Ascending aorta (tissue), 2 donors: ENCODE measurements around the gene LRTM2. TPM values are rescaled to one million over a fixed set of nuclear protein-coding genes. Genes with fewer than 3 reads are reported as not detected.

ENCODE experiments used
- DNase-seq, 2 donors: peaks; one replicate each; pipeline ENCODE4 v3.0.0-alpha.2; 2019; ENCODE audit warnings: low spot score in 2 of 2
- H3K27ac ChIP-seq, 2 donors: fragments of 200-600 bp; sonication (generic); one replicate each; pipeline ENCODE4 v1.5.1; 2016 to 2017; ENCODE audit warnings: mild to moderate bottlenecking in 1 of 2
- H3K27me3 ChIP-seq: fragments of 200-600 bp; sonication (generic); one replicate; pipeline ENCODE4 v1.5.1; 2017
- H3K36me3 ChIP-seq, 2 donors: fragments of 200-600 bp; sonication (generic); one replicate each; pipeline ENCODE4 v1.5.1; 2016
- H3K4me1 ChIP-seq, 2 donors: fragments of 200-600 bp; sonication (generic); one replicate each; pipeline ENCODE4 v1.5.1; 2016 to 2017; ENCODE audit warnings: mild to moderate bottlenecking in 1 of 2
- H3K4me3 ChIP-seq, 2 donors: fragments of 200-600 bp; sonication (generic); one replicate each; pipeline ENCODE4 v1.5.1; 2016 to 2017; ENCODE audit warnings: mild to moderate bottlenecking in 1 of 2
- H3K9me3 ChIP-seq, 2 donors: fragments of 200-600 bp; sonication (generic); one replicate each; pipeline ENCODE4 v1.5.1; 2016
- CTCF ChIP-seq, 3 experiments: fragments of 200-600 bp in 2 of 3; fragments of 450-650 bp in 1 of 3; sonication (generic) in 2 of 3; IDR thresholded peaks; one replicate each; pipeline ENCODE4 v1.5.1; 2016 to 2019; ENCODE audit warnings: antibody characterized with exemption in 3 of 3, mild to moderate bottlenecking in 1 of 3, moderate library complexity in 1 of 3
- intact Hi-C: fragments of 100-400 bp; cut with DNase I; formaldehyde crosslinking; loops from one replicate; pipeline ENCODE4 v1.15.1; 2023
- total RNA-seq: library from RNA; depleted of rRNA; stranded (reverse); fragments of >200 nt; gene quantifications from one replicate; pipeline ENCODE4 v1.1.0, GENCODE V29; 2016

LRTM2 gene
- total RNA-seq, 1 donor from 2014 or later = not detected

GRCh38 chr12:1845427-1845826 is 25.1 kb downstream of the LRTM2 start:
- Histone ChIP-seq H3K27me3 (no peaks in the 10 kb centered on the region), H3K4me3 (no peak overlapping the region), H3K27ac (no peak overlapping the region), H3K9me3 (no peaks in the 10 kb centered on the region), H3K36me3 (no peaks in the 10 kb centered on the region), H3K4me1 (no peaks in the 10 kb centered on the region)
- TF ChIP-seq CTCF (IDR thresholded peaks at IDR 0.05) = no peak
- peak in 1 of 2 donors; percentile 46 for DNase-seq
- intact Hi-C loops = no loop called here

- Histone ChIP-seq H3K27ac (no peak overlapping the region), H3K36me3 (no peaks in the 10 kb centered on the region), H3K9me3 (no peaks in the 10 kb centered on the region), H3K4me1 (peaks cover 0 to under 1% of the 10 kb centered on the region in 2 donors), H3K4me3 (no peak overlapping the region), H3K27me3 (no peaks in the 10 kb centered on the region)
- TF ChIP-seq CTCF (IDR thresholded peaks at IDR 0.05) = no peak
- intact Hi-C loops = no loop called here
- DNase-seq = peak in 1 of 2 donors; percentile 47
These were observed 25.5 kb downstream of the LRTM2 start for GRCh38 chr12:1845886-1846285.

- H3K4me3 ChIP-seq = no peak overlapping the region
- H3K27me3 ChIP-seq = no peaks in the 10 kb centered on the region
- H3K27ac ChIP-seq = no peak overlapping the region
- H3K4me1 ChIP-seq = peaks cover 0 to 2% of the 10 kb centered on the region in 2 donors
- no peaks in the 10 kb centered on the region for H3K36me3 ChIP-seq
- intact Hi-C loops = no loop called here
- TF ChIP-seq CTCF (IDR thresholded peaks at IDR 0.05) = no peak
- DNase-seq = peak in 1 of 2 donors; percentile 54
- H3K9me3 ChIP-seq = no peaks in the 10 kb centered on the region
These were observed 26.3 kb downstream of the LRTM2 start for GRCh38 chr12:1846421-1847405.

GRCh38 chr12:1847411-1847810 is 27.0 kb downstream of the LRTM2 start:
- no peaks in the 10 kb centered on the region for H3K36me3 ChIP-seq
- no peaks in the 10 kb centered on the region for H3K27me3 ChIP-seq
- H3K9me3 ChIP-seq = no peaks in the 10 kb centered on the region
- H3K4me3 ChIP-seq = no peak overlapping the region
- intact Hi-C loops = no loop called here
- H3K27ac ChIP-seq = no peak overlapping the region
- peaks cover 0 to 2% of the 10 kb centered on the region in 2 donors for H3K4me1 ChIP-seq
- no peak for TF ChIP-seq CTCF (IDR thresholded peaks at IDR 0.05)
- peak in 1 of 2 donors; percentile 37 for DNase-seq

GRCh38 chr12:1848146-1848545 is 27.8 kb downstream of the LRTM2 start:
- Histone ChIP-seq H3K27ac (no peak overlapping the region), H3K9me3 (no peaks in the 10 kb centered on the region), H3K4me3 (no peak overlapping the region), H3K27me3 (no peaks in the 10 kb centered on the region), H3K36me3 (no peaks in the 10 kb centered on the region), H3K4me1 (peaks cover 0 to 2% of the 10 kb centered on the region in 2 donors)
- intact Hi-C loops = no loop called here
- no peak for TF ChIP-seq CTCF (IDR thresholded peaks at IDR 0.05)
- peak in 1 of 2 donors; percentile 16 for DNase-seq
